ENCODE data around the gene DEGS2.

DEGS2 gene

DNA sequence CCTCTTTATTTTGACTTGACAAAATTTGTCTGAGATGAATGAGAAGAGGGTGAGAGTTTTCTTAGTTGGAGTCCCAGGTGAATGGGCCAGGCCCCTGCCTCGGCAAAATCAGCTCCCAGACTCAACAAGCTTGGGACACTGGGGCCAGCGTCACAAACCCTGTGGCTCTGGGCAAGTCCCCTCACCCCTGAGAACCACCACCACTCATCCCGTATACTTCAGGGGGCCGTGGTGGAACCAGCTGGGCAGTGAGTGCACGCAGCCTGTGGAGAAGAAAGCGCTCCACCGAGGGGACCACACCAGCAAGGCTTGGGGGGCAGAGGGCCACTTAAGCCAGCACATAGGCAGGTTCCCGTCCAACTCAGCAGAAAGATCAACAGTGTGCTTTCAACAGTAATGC, 40.2 kb downstream of the DEGS2 start:
- no peak for DNase-seq
- Histone ChIP-seq H3K4me1 (no peaks in the 10 kb centered on the region), H3K4me3 (ENCODE audit: low read depth, low read length) (no peak overlapping the region), H3K36me3 (peaks cover 14% of the 10 kb centered on the region), H3K9me3 (no peaks in the 10 kb centered on the region; the same call in 1 of the 2 replicates), H3K27me3 (no peaks in the 10 kb centered on the region)
- TF ChIP-seq, protein P1, sequence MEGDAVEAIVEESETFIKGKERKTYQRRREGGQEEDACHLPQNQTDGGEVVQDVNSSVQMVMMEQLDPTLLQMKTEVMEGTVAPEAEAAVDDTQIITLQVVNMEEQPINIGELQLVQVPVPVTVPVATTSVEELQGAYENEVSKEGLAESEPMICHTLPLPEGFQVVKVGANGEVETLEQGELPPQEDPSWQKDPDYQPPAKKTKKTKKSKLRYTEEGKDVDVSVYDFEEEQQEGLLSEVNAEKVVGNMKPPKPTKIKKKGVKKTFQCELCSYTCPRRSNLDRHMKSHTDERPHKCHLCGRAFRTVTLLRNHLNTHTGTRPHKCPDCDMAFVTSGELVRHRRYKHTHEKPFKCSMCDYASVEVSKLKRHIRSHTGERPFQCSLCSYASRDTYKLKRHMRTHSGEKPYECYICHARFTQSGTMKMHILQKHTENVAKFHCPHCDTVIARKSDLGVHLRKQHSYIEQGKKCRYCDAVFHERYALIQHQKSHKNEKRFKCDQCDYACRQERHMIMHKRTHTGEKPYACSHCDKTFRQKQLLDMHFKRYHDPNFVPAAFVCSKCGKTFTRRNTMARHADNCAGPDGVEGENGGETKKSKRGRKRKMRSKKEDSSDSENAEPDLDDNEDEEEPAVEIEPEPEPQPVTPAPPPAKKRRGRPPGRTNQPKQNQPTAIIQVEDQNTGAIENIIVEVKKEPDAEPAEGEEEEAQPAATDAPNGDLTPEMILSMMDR (IDR thresholded peaks at IDR 0.05; ENCODE audit: low read depth, low read length): no peak

DNA sequence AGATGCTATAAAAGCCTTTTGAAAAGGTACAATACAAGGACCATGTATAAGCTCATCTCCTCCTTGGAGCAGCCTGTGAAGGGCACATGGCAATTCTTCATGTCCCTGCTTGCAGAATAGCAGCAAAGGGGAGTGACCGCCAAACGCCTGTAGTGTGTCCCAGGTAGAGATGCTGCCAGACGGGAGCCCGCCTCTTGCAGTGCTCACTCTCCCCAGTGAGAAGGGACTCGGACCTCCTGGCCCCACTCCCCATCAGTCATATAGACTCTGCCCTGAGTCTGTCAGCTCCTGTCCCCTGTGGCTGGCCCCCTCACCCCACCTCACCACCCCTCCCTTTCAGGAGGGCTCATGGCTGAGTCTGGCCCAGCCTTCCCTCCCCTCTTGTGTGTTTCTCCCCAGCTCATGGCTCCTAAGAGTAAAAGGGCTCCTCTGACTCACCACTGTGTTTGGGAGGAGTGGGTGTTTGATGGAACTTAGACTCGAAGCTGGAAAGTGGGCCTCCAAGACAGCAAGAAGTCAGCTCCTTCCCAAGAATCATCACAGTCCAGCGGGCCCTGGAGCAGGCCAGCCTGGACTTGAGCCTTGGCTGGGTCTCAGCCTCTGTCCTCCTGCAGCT, 40.9 kb downstream of the DEGS2 start:
- no peaks in the 10 kb centered on the region for H3K4me1 ChIP-seq
- H3K36me3 ChIP-seq: 0 out of 2 replicates have a peak, but pooled peaks cover 8% of the 10 kb centered on the region
- no peak for DNase-seq
- H3K9me3 ChIP-seq: no peaks in the 10 kb centered on the region; the same call in 1 of the 2 replicates
- H3K4me3 ChIP-seq (ENCODE audit: low read depth, low read length): no peak overlapping the region
- no peaks in the 10 kb centered on the region for H3K27me3 ChIP-seq
- TF ChIP-seq, protein P1 (IDR thresholded peaks at IDR 0.05; ENCODE audit: low read depth, low read length): no peak

DNA sequence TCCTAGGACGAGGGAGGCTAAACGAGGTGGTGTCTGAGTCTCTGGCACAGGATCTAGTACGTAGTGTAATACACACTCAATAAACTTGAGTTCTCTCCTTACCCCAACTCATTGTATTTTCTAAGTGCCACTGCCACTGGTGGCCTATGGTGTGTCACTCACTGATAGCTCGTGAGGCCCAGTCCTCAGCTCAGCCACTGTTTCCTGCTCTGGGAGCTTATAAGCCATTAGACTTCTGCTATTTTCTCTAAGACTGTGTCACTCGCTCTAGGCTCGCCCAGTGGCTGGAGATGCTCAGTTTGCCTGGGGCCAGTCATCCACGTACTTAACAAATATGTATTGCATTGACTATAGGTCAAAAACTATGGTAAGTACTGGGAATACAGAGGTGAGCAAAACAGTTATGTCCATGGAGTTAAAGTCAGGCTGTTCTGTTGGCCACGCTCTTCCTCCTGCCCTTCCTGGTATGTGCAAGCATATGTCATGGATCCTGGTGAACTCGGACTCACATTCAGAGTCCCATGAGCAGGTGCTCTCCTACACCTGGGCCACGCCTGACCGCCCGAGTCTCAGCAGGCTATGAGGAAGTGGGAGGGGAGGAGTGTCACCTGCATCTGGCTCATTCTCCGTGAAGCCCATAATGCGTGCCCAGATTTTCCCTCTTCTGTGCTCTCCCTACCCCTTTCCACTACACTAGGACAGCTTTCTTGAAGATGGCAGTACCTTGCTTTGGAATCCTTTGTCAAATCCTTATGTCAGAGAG, 41.6 kb downstream of the DEGS2 start:
- Histone ChIP-seq H3K36me3 (0 out of 2 replicates have a peak, but pooled peaks cover 4% of the 10 kb centered on the region), H3K9me3 (no peaks in the 10 kb centered on the region; the same call in 1 of the 2 replicates), H3K27me3 (no peaks in the 10 kb centered on the region), H3K4me3 (ENCODE audit: low read depth, low read length) (no peak overlapping the region), H3K4me1 (no peaks in the 10 kb centered on the region)
- no peak for DNase-seq
- TF ChIP-seq, protein P1 (IDR thresholded peaks at IDR 0.05; ENCODE audit: low read depth, low read length): no peak

DNA sequence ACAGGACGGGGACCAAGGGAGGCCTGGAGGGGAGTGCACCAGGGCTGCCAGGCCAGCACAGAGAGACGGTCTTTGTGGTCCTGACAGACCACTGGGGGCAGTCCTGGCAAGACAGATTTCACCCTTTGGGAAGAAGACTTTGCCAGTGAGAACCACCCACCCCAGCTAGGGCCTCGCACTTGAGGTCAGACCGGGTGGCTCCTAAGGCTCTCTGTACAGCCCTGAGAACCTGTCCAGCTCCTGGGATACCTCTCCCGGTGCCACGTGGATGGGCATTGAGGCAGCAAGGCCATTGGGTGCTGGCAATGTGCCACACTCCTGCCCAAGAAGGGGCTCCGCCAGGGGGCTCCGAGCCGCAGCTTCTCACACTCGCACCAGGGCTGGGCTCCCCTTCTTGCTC, 42.4 kb downstream of the DEGS2 start:
- H3K27me3 ChIP-seq: no peaks in the 10 kb centered on the region
- H3K4me1 ChIP-seq: no peaks in the 10 kb centered on the region
- H3K9me3 ChIP-seq: no peaks in the 10 kb centered on the region; the same call in 1 of the 2 replicates
- TF ChIP-seq, protein P1 (IDR thresholded peaks at IDR 0.05; ENCODE audit: low read depth, low read length): no peak
- H3K4me3 ChIP-seq (ENCODE audit: low read depth, low read length): no peak overlapping the region
- no peak for DNase-seq
- H3K36me3 ChIP-seq: 0 out of 2 replicates have a peak, but pooled peaks cover 4% of the 10 kb centered on the region

DNA sequence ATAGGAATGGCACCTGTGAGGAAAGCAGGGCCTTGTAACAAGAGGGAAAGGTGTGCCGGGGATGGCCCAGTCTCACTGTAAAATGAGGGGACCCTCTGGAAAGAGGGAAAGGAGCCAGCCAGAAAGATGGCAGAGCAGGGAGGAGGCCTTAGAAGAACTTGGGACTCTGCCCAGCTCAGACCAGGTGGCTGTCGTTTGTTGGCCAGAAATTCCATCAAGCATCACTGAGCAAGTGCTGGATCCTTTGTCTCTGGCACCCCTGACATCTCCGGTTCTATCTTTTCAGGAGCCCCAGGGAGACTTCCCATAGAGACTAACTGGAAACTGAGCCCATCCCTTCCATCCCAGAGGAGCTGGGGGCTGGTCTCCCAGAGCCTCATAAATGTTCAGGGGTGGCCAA, 43.3 kb downstream of the DEGS2 start:
- Histone ChIP-seq H3K36me3 (0 out of 2 replicates have a peak, but pooled peaks cover 4% of the 10 kb centered on the region), H3K27me3 (no peaks in the 10 kb centered on the region), H3K4me3 (ENCODE audit: low read depth, low read length) (no peak overlapping the region), H3K4me1 (no peaks in the 10 kb centered on the region), H3K9me3 (no peaks in the 10 kb centered on the region; the same call in 1 of the 2 replicates)
- TF ChIP-seq, protein P1 (IDR thresholded peaks at IDR 0.05; ENCODE audit: low read depth, low read length): no peak
- DNase-seq: no peak

DNA sequence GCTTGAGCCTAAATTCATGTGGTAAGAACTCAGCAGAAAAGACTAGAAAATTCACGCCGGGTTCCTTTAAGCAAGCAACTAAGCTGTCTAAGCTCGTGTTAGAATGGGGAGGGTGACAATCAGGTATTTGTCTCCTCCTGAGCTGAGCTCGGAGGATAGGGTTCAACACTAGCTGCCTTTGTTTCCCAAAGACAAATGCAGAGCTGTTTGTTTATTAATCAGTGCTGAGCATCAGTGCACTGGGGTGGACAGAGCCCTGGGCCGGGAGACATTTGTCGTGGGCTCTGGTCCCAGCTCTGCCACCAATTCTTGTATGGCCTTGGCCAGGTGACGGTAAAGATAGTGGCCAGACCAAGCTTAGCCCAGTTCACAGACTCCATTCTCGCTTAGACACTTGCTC, 43.7 kb downstream of the DEGS2 start:
- no peak overlapping the region for H3K4me3 ChIP-seq (ENCODE audit: low read depth, low read length)
- TF ChIP-seq, protein P1 (IDR thresholded peaks at IDR 0.05; ENCODE audit: low read depth, low read length): no peak
- no peaks in the 10 kb centered on the region for H3K4me1 ChIP-seq
- no peaks in the 10 kb centered on the region for H3K27me3 ChIP-seq
- no peaks in the 10 kb centered on the region; the same call in 1 of the 2 replicates for H3K9me3 ChIP-seq
- 0 out of 2 replicates have a peak, but pooled peaks cover 4% of the 10 kb centered on the region for H3K36me3 ChIP-seq
- no peak for DNase-seq

Data from BE2C (cell line).